WTC11 (cell line): ENCODE results near the gene PCDH1. TPM values are rescaled to one million over a fixed set of nuclear protein-coding genes. Genes with fewer than 3 reads are reported as not detected.

ENCODE experiments used
- ATAC-seq: fragments of 200-7000 bp; cut with Tn5 transposase; 2 replicates; pipeline ENCODE4 v1.10.0; 2021; ENCODE audit warnings: mild to moderate bottlenecking, moderate library complexity
- CTCF ChIA-PET: fragments of 300-600 bp; sonication (Branson Sonifier 250); formaldehyde crosslinking; loops from one replicate; lab custom pipeline; 2021; ENCODE audit warnings: antibody characterized with exemption; lab: Charles Lee
- POLR2A ChIA-PET: fragments of 350-600 bp; sonication (Branson Sonifier 250); formaldehyde crosslinking; loops from one replicate; lab custom pipeline; 2021; ENCODE audit warnings: antibody characterized with exemption; lab: Charles Lee
- DNase-seq: peaks from one replicate; pipeline ENCODE4 v3.0.0; 2021; ENCODE audit warnings: low spot score
- H3K27ac Mint-ChIP-seq: 2 replicates; pipeline ENCODE4 v1.8.0; 2021; ENCODE audit warnings: mixed read lengths
- H3K27me3 Mint-ChIP-seq: 2 replicates; pipeline ENCODE4 v1.8.0; 2021; ENCODE audit warnings: low read depth, mild to moderate bottlenecking, moderate library complexity, mixed read lengths
- H3K36me3 Mint-ChIP-seq: 2 replicates; pipeline ENCODE4 v1.8.0; 2021; ENCODE audit warnings: mixed read lengths
- H3K4me1 Mint-ChIP-seq: 2 replicates; pipeline ENCODE4 v1.8.0; 2022; ENCODE audit warnings: mixed read lengths
- H3K4me3 Mint-ChIP-seq: 2 replicates; pipeline ENCODE4 v1.8.0; 2021; ENCODE audit warnings: mild to moderate bottlenecking, moderate library complexity, mixed read lengths
- H3K9me3 Mint-ChIP-seq: 2 replicates; pipeline ENCODE4 v1.8.0; 2021; ENCODE audit warnings: mixed read lengths
- ETV6 ChIP-seq: sonication (generic); formaldehyde crosslinking; IDR thresholded peaks from 2 replicates; pipeline ENCODE4 v1.8.1; 2022; ENCODE audit warnings: mild to moderate bottlenecking, missing genetic modification reagents
- FOXK1 ChIP-seq: sonication (generic); formaldehyde crosslinking; IDR thresholded peaks from 2 replicates; pipeline ENCODE4 v1.8.0; 2022; ENCODE audit warnings: mild to moderate bottlenecking, moderate library complexity, missing genetic modification reagents
- GRHL2 ChIP-seq: fragments of 250-450 bp; sonication (Bioruptor Pico); IDR thresholded peaks from 2 replicates; pipeline ENCODE4 v1.8.0; 2022; ENCODE audit warnings: mild to moderate bottlenecking, moderate library complexity; ENCODE audit not compliant: insufficient replicate concordance, severe bottlenecking
- GTF2I ChIP-seq: fragments of 250-450 bp; sonication (Bioruptor Pico); conservative IDR thresholded peaks from 2 replicates; pipeline ENCODE4 v1.4.0; 2021; ENCODE audit warnings: mild to moderate bottlenecking
- MXD4 ChIP-seq: fragments of 250-450 bp; sonication (Bioruptor Pico); IDR thresholded peaks from 2 replicates; pipeline ENCODE4 v1.8.0; 2021; ENCODE audit warnings: mild to moderate bottlenecking, moderate library complexity, borderline replicate concordance
- NR2C2 ChIP-seq: sonication (generic); formaldehyde crosslinking; IDR thresholded peaks from 2 replicates; pipeline ENCODE4 v1.8.0; 2022; ENCODE audit warnings: mild to moderate bottlenecking, missing genetic modification reagents
- NR3C1 ChIP-seq: sonication (generic); formaldehyde crosslinking; conservative IDR thresholded peaks from 2 replicates; pipeline ENCODE4 v1.8.1; 2023; ENCODE audit warnings: low read depth, mild to moderate bottlenecking, missing genetic modification reagents
- PRRX2 ChIP-seq: fragments of 250-450 bp; sonication (Bioruptor Pico); IDR thresholded peaks from 2 replicates; pipeline ENCODE4 v1.8.0; 2021; ENCODE audit warnings: mild to moderate bottlenecking
- SOX15 ChIP-seq: fragments of 250-450 bp; sonication (Bioruptor Pico); IDR thresholded peaks from 2 replicates; pipeline ENCODE4 v1.9.0; 2021; ENCODE audit warnings: mild to moderate bottlenecking
- TEAD1 ChIP-seq: sonication (generic); formaldehyde crosslinking; IDR thresholded peaks from 2 replicates; pipeline ENCODE4 v1.8.0; 2022; ENCODE audit warnings: mild to moderate bottlenecking, missing genetic modification reagents
- TEAD4 ChIP-seq: sonication (generic); formaldehyde crosslinking; IDR thresholded peaks from 2 replicates; pipeline ENCODE4 v1.8.0; 2022; ENCODE audit warnings: mild to moderate bottlenecking, missing genetic modification reagents
- USF1 ChIP-seq: sonication (generic); formaldehyde crosslinking; IDR thresholded peaks from 2 replicates; pipeline ENCODE4 v1.8.0; 2022; ENCODE audit warnings: mild to moderate bottlenecking, missing genetic modification reagents
- ZBTB21 ChIP-seq: sonication (generic); formaldehyde crosslinking; IDR thresholded peaks from 2 replicates; pipeline ENCODE4 v1.8.1; 2023; ENCODE audit warnings: mild to moderate bottlenecking, missing genetic modification reagents, borderline replicate concordance
- ZNF396 ChIP-seq: fragments of 250-450 bp; sonication (Bioruptor Pico); IDR thresholded peaks from 2 replicates; pipeline ENCODE4 v1.8.0; 2021; ENCODE audit warnings: mild to moderate bottlenecking, moderate library complexity, borderline replicate concordance
- ZNF416 ChIP-seq: fragments of 250-450 bp; sonication (Bioruptor Pico); IDR thresholded peaks from 2 replicates; pipeline ENCODE4 v1.9.0; 2021; ENCODE audit warnings: mild to moderate bottlenecking, inconsistent platforms
- ZNF423 ChIP-seq: fragments of 250-450 bp; sonication (Bioruptor Pico); IDR thresholded peaks from 2 replicates; pipeline ENCODE4 v2.1.2; 2022; ENCODE audit warnings: mild to moderate bottlenecking, moderate library complexity
- total RNA-seq: library from RNA; stranded (reverse); gene quantifications from 3 replicates; pipeline ENCODE4 v1.2.3, GENCODE V29; 2021
- TF ChIP-seq, protein P1 (sequence below): sonication (generic); formaldehyde crosslinking; IDR thresholded peaks from 2 replicates; pipeline ENCODE4 v1.8.0; 2022; ENCODE audit warnings: missing genetic modification reagents
- TF ChIP-seq, protein P2 (sequence below): sonication (generic); formaldehyde crosslinking; IDR thresholded peaks from 2 replicates; pipeline ENCODE4 v1.8.1; 2022; ENCODE audit warnings: mild to moderate bottlenecking, missing genetic modification reagents, moderate library complexity, borderline replicate concordance
- TF ChIP-seq, protein P3 (sequence below): sonication (generic); formaldehyde crosslinking; IDR thresholded peaks from 2 replicates; pipeline ENCODE4 v1.8.1; 2022; ENCODE audit warnings: mild to moderate bottlenecking, moderate library complexity, missing genetic modification reagents
- TF ChIP-seq, protein P4 (sequence below): sonication (generic); formaldehyde crosslinking; IDR thresholded peaks from 2 replicates; pipeline ENCODE4 v1.8.0; 2022; ENCODE audit warnings: mild to moderate bottlenecking, missing genetic modification reagents
- TF ChIP-seq, protein P5 (sequence below): sonication (generic); formaldehyde crosslinking; IDR thresholded peaks from 2 replicates; pipeline ENCODE4 v1.8.1; 2023; ENCODE audit warnings: mild to moderate bottlenecking, moderate library complexity, missing genetic modification reagents

Gene PCDH1
- total RNA-seq, 1 experiment from 2014 or later = 105 TPM

DNA sequence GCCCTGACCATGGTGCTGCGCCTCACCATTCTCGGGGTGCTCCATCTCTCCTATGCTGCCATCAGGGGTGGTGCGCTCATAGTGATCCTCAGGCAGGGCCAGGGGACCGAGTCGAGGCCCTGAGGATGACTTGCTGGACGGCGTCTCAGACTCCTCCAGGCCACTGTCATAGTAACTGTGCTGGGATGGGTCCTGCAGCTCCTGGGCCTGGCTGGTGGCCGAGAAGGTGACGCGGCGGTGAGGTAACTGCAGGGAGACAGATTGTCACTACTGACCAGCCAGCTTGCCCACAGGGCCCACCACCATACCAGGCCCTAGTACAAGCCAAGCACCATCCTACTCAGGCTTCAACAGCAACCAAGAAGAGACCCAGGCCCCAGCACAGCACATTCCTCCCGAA lies 21.0 kb downstream of the PCDH1 start (continued):
- TF ChIP-seq MXD4 (CRISPR knock-in tag) = no peak
- no peak for TF ChIP-seq SOX15 (CRISPR knock-in tag)

DNA sequence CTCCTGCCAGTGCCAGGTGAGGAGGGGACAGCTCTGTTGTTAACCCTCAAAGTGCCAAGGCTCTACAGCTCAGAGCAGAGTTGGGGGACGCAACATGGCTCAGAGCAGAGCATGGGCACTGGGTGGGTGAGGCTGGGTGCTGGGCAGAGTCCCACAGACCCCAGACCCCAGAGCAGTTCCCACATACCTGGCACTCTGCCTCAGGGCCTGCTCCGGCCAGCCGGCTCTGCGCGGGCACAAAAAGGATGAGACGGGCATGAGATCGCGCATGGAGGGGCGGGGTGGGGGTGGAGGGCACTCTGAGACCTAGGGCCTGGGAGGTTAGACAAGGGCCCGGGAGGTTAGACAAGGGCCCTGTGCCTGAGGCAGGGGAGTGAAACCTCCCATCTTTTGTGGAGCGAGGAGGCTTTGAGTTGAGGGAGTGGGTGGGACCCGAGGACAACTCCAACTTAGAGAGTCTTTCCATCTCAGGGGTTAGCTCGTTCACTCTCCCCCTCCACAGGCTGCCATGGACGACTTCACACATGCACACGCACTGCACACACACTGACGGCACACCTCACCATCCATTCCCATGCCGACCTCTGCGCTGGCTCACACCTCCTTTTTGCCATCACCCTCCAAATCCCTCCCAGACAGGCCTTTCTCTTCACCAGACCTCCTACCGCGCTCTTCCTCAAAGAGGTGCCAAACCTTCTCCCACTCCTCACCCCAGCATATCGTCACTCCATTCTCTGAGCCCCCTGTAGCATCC lies 22.0 kb downstream of the PCDH1 start:
- no peak overlapping the region for H3K4me3 Mint-ChIP-seq
- DNase-seq (no peak), ATAC-seq (no peak)
- no peaks in the 10 kb centered on the region for H3K27me3 Mint-ChIP-seq
- CTCF ChIA-PET = interaction anchor here (0.8 to 8.0 kb wide), 4 partner anchors 11 to 30 kb away, joined by 4 to 97 read pairs (median 4); partner anchors contain the start of gene PCDH1
- H3K9me3 Mint-ChIP-seq = no peaks in the 10 kb centered on the region
- peaks cover 23% of the 10 kb centered on the region for H3K36me3 Mint-ChIP-seq
- TF ChIP-seq ZNF416 (no peak), FOXK1 (CRISPR knock-in tag) (no peak), PRRX2 (CRISPR knock-in tag) (no peak), NR3C1 (CRISPR knock-in tag) (no peak), GRHL2 (CRISPR knock-in tag) (no peak), TEAD1 (CRISPR knock-in tag) (no peak), ZNF396 (CRISPR knock-in tag) (no peak), ZBTB21 (CRISPR knock-in tag) (no peak)
- TF ChIP-seq, protein P1, sequence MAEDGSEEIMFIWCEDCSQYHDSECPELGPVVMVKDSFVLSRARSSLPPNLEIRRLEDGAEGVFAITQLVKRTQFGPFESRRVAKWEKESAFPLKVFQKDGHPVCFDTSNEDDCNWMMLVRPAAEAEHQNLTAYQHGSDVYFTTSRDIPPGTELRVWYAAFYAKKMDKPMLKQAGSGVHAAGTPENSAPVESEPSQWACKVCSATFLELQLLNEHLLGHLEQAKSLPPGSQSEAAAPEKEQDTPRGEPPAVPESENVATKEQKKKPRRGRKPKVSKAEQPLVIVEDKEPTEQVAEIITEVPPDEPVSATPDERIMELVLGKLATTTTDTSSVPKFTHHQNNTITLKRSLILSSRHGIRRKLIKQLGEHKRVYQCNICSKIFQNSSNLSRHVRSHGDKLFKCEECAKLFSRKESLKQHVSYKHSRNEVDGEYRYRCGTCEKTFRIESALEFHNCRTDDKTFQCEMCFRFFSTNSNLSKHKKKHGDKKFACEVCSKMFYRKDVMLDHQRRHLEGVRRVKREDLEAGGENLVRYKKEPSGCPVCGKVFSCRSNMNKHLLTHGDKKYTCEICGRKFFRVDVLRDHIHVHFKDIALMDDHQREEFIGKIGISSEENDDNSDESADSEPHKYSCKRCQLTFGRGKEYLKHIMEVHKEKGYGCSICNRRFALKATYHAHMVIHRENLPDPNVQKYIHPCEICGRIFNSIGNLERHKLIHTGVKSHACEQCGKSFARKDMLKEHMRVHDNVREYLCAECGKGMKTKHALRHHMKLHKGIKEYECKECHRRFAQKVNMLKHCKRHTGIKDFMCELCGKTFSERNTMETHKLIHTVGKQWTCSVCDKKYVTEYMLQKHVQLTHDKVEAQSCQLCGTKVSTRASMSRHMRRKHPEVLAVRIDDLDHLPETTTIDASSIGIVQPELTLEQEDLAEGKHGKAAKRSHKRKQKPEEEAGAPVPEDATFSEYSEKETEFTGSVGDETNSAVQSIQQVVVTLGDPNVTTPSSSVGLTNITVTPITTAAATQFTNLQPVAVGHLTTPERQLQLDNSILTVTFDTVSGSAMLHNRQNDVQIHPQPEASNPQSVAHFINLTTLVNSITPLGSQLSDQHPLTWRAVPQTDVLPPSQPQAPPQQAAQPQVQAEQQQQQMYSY (CRISPR knock-in tag) = no peak
- TF ChIP-seq, protein P2, sequence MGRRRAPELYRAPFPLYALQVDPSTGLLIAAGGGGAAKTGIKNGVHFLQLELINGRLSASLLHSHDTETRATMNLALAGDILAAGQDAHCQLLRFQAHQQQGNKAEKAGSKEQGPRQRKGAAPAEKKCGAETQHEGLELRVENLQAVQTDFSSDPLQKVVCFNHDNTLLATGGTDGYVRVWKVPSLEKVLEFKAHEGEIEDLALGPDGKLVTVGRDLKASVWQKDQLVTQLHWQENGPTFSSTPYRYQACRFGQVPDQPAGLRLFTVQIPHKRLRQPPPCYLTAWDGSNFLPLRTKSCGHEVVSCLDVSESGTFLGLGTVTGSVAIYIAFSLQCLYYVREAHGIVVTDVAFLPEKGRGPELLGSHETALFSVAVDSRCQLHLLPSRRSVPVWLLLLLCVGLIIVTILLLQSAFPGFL = no peak
- TF ChIP-seq, protein P3, sequence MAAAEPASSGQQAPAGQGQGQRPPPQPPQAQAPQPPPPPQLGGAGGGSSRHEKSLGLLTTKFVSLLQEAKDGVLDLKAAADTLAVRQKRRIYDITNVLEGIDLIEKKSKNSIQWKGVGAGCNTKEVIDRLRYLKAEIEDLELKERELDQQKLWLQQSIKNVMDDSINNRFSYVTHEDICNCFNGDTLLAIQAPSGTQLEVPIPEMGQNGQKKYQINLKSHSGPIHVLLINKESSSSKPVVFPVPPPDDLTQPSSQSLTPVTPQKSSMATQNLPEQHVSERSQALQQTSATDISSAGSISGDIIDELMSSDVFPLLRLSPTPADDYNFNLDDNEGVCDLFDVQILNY (CRISPR knock-in tag) = no peak
- peak overlapping the region; percentile 89 for H3K27ac Mint-ChIP-seq
- peaks cover 69% of the 10 kb centered on the region for H3K4me1 Mint-ChIP-seq
- POLR2A ChIA-PET = interaction anchor here (0.6 to 2.6 kb wide), 4 partner anchors 10 to 40 kb away, joined by 3 to 8 read pairs (median 4); no protein-coding TSS in a partner anchor

- no peak overlapping the region for H3K4me3 Mint-ChIP-seq
- H3K9me3 Mint-ChIP-seq = no peaks in the 10 kb centered on the region
- H3K4me1 Mint-ChIP-seq = peaks cover 73% of the 10 kb centered on the region
- CTCF ChIA-PET = interaction anchor here (0.8 to 8.0 kb wide), 5 partner anchors 10 to 237 kb away, joined by 3 to 97 read pairs (median 4); partner anchors contain the start of genes DIAPH1 and PCDH1
- peaks cover 21% of the 10 kb centered on the region for H3K36me3 Mint-ChIP-seq
- POLR2A ChIA-PET = interaction anchor here (0.6 to 2.6 kb wide), 4 partner anchors 9 to 31 kb away, joined by 3 to 8 read pairs (median 5); no protein-coding TSS in a partner anchor
- no peaks in the 10 kb centered on the region for H3K27me3 Mint-ChIP-seq
- no peak for TF ChIP-seq USF1
- TF ChIP-seq, protein P4, sequence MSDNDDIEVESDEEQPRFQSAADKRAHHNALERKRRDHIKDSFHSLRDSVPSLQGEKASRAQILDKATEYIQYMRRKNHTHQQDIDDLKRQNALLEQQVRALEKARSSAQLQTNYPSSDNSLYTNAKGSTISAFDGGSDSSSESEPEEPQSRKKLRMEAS (CRISPR knock-in tag) = no peak
- TF ChIP-seq ETV6 (CRISPR knock-in tag) = no peak
- no peak for TF ChIP-seq ZNF396 (CRISPR knock-in tag)
- TF ChIP-seq ZNF423 (CRISPR knock-in tag) = no peak
- TF ChIP-seq, protein P5, sequence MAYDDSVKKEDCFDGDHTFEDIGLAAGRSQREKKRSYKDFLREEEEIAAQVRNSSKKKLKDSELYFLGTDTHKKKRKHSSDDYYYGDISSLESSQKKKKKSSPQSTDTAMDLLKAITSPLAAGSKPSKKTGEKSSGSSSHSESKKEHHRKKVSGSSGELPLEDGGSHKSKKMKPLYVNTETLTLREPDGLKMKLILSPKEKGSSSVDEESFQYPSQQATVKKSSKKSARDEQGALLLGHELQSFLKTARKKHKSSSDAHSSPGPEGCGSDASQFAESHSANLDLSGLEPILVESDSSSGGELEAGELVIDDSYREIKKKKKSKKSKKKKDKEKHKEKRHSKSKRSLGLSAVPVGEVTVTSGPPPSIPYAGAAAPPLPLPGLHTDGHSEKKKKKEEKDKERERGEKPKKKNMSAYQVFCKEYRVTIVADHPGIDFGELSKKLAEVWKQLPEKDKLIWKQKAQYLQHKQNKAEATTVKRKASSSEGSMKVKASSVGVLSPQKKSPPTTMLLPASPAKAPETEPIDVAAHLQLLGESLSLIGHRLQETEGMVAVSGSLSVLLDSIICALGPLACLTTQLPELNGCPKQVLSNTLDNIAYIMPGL (CRISPR knock-in tag) = no peak
- TF ChIP-seq GTF2I (CRISPR knock-in tag) = no peak
- TF ChIP-seq NR2C2 = no peak
- no peak for TF ChIP-seq TEAD4
- H3K27ac Mint-ChIP-seq = peak overlapping the region; percentile 91
- ATAC-seq = no peak
- no peak for DNase-seq
Observed at GRCh38 chr5:141855265-141856036, 22.8 kb downstream of the PCDH1 start.
